Prostate gland (tissue), 2 donors: Measurements from ENCODE around the gene MTARC1. TPM values are rescaled to one million over a fixed set of nuclear protein-coding genes. Genes with fewer than 3 reads are reported as not detected.

Source experiments
- DNase-seq: peaks from one replicate; pipeline ENCODE4 v3.0.0-alpha.2; 2019; ENCODE audit warnings: low spot score
- H3K27ac ChIP-seq, 2 donors: fragments of 200-600 bp; sonication (generic); 2 replicates each; pipeline ENCODE4 v1.5.1; 2017 to 2019
- H3K27me3 ChIP-seq: fragments of 200-600 bp; sonication (generic); replicated peaks from 2 replicates; pipeline ENCODE4 v1.5.1; 2019; ENCODE audit not compliant: insufficient read depth
- H3K36me3 ChIP-seq, 2 donors: fragments of 200-600 bp; sonication (generic); 1 replicate in 1 of 2; 2 replicates in 1 of 2; pipeline versions ENCODE4 v1.5.1 to v1.8.1; 2017 to 2019
- H3K4me1 ChIP-seq: fragments of 200-600 bp; sonication (generic); replicated peaks from 2 replicates; pipeline ENCODE4 v1.5.1; 2019
- H3K4me3 ChIP-seq, 2 donors: fragments of 200-600 bp; sonication (generic); 2 replicates each; pipeline ENCODE4 v1.5.1; 2017 to 2019
- H3K9me3 ChIP-seq: fragments of 200-600 bp; sonication (generic); 2 replicates; pipeline ENCODE4 v1.5.1; 2017
- CTCF ChIP-seq, 4 experiments: fragments of 200-600 bp in 2 of 4; fragments of 450-650 bp in 2 of 4; sonication (generic) in 2 of 4; IDR thresholded peaks; 1 replicate in 3 of 4; 2 replicates in 1 of 4; pipeline ENCODE4 v1.5.1; 2016 to 2019; ENCODE audit warnings: antibody characterized with exemption in 4 of 4, mild to moderate bottlenecking in 2 of 4, moderate library complexity in 2 of 4
- POLR2A ChIP-seq: fragments of 450-650 bp; IDR thresholded peaks from one replicate; pipeline ENCODE4 v1.6.1; 2016; ENCODE audit warnings: antibody characterized with exemption, mild to moderate bottlenecking
- POLR2AphosphoS5 ChIP-seq: sonication (generic); formaldehyde crosslinking; IDR thresholded peaks from one replicate; pipeline ENCODE4 v1.6.1; 2017; ENCODE audit warnings: antibody characterized with exemption
- WGBS: methylation state at CpG from one replicate; pipeline ENCODE4 v1.1.5; 2018; 5-methylcytosine and 5-hydroxymethylcytosine counted together
- intact Hi-C: fragments of 100-400 bp; cut with DNase I; formaldehyde crosslinking; loops from one replicate; pipeline ENCODE4 v1.14.2; 2022
- total RNA-seq, 2 donors: library from RNA; depleted of rRNA; stranded (reverse); fragments of >200 nt; gene quantifications; one replicate each; pipeline ENCODE4 v1.1.0, GENCODE V29; 2016

Gene MTARC1
- total RNA-seq, 2 donors from 2014 or later: 5.7 to 29.7 TPM

GRCh38 chr1:220785166-220786056, 1.3 kb upstream of the MTARC1 start:
- DNase-seq: peak; percentile 72
- WGBS: 68% methylated on average over 11 of the region's 11 CpGs
- no peaks in the 10 kb centered on the region for H3K36me3 ChIP-seq
- intact Hi-C loops: no loop called here
- no peaks in the 10 kb centered on the region for H3K9me3 ChIP-seq
- peak overlapping the region; percentile 77 to 88 for H3K27ac ChIP-seq
- TF ChIP-seq POLR2A (no peak), POLR2AphosphoS5 (peak; percentile 67)
- H3K4me3 ChIP-seq: no peak overlapping the region
- H3K27me3 ChIP-seq: no peaks in the 10 kb centered on the region
- H3K4me1 ChIP-seq: peaks cover 15% of the 10 kb centered on the region

GRCh38 chr1:220786057-220786336, 716 bp upstream of the MTARC1 start:
- Histone ChIP-seq H3K9me3 (no peaks in the 10 kb centered on the region), H3K4me1 (peaks cover 15% of the 10 kb centered on the region), H3K27ac (peak overlapping the region; percentile 77 to 88), H3K27me3 (no peaks in the 10 kb centered on the region), H3K36me3 (no peaks in the 10 kb centered on the region), H3K4me3 (peak overlapping the region; percentile 51 to 65)
- no peak for DNase-seq
- intact Hi-C loops: no loop called here
- 31% methylated on average over 13 of the region's 13 CpGs for WGBS
- TF ChIP-seq CTCF (IDR thresholded peaks at IDR 0.05): no peak

- H3K27me3 ChIP-seq: no peaks in the 10 kb centered on the region
- WGBS: 5% methylated on average over 32 of the region's 32 CpGs
- no peaks in the 10 kb centered on the region for H3K9me3 ChIP-seq
- H3K4me3 ChIP-seq: peak overlapping the region; percentile 51 to 65
- DNase-seq: peak; percentile 69
- H3K27ac ChIP-seq: peak overlapping the region; percentile 77 to 88
- no peaks in the 10 kb centered on the region for H3K36me3 ChIP-seq
- peak; percentile 41 for TF ChIP-seq POLR2AphosphoS5
- TF ChIP-seq POLR2A: no peak
- H3K4me1 ChIP-seq: peaks cover 18% of the 10 kb centered on the region
- intact Hi-C loops: no loop called here
These were observed 431 bp downstream of the MTARC1 start for GRCh38 chr1:220787069-220787619.

GRCh38 chr1:220788900-220789299, 2.2 kb downstream of the MTARC1 start:
- DNase-seq: no peak
- intact Hi-C loops: no loop called here
- no peak overlapping the region for H3K27ac ChIP-seq

GRCh38 chr1:220789532-220790147, 2.9 kb downstream of the MTARC1 start:
- Histone ChIP-seq H3K4me3 (no peak overlapping the region), H3K9me3 (no peaks in the 10 kb centered on the region), H3K27me3 (no peaks in the 10 kb centered on the region), H3K27ac (no peak overlapping the region), H3K4me1 (peaks cover 18% of the 10 kb centered on the region), H3K36me3 (no peaks in the 10 kb centered on the region)
- intact Hi-C loops: no loop called here
- TF ChIP-seq CTCF (IDR thresholded peaks at IDR 0.05) (no peak), POLR2A (no peak), POLR2AphosphoS5 (no peak)
- WGBS: 76% methylated on average over 2 of the region's 2 CpGs
- DNase-seq: no peak

More at GRCh38 chr1:220788900-220789299, 2.2 kb downstream of the MTARC1 start:
- no peak overlapping the region for H3K4me3 ChIP-seq
- WGBS: 72% methylated on average over 7 of the region's 7 CpGs
- TF ChIP-seq POLR2AphosphoS5 (no peak), POLR2A (no peak), CTCF (IDR thresholded peaks at IDR 0.05) (no peak)
- no peaks in the 10 kb centered on the region for H3K9me3 ChIP-seq
- H3K27me3 ChIP-seq: no peaks in the 10 kb centered on the region
- H3K4me1 ChIP-seq: peaks cover 18% of the 10 kb centered on the region
- H3K36me3 ChIP-seq: no peaks in the 10 kb centered on the region
